Activated CD4-positive, alpha-beta memory T cell treated with anti-CD3 and anti-CD28 coated beads for 36 hours (primary cell): ENCODE data around the gene RAB25. TPM values are rescaled to one million over a fixed set of nuclear protein-coding genes. Genes with fewer than 3 reads are reported as not detected.

Source experiments
- CTCF ChIA-PET: fragments of 350-600 bp; sonication (Branson Sonifier 250); formaldehyde crosslinking; loops from one replicate; lab custom pipeline; 2021; ENCODE audit warnings: antibody characterized with exemption, inconsistent platforms; lab: Charles Lee
- POLR2A ChIA-PET: fragments of 350-600 bp; sonication (Branson Sonifier 250); formaldehyde crosslinking; loops from one replicate; lab custom pipeline; 2021; ENCODE audit warnings: antibody characterized with exemption; lab: Charles Lee
- DNase-seq: peaks from one replicate; pipeline ENCODE4 v3.0.0-alpha.2; 2020
- H3K27ac Mint-ChIP-seq: one replicate; pipeline ENCODE4 v1.8.0; 2021; ENCODE audit warnings: mixed read lengths
- H3K27me3 Mint-ChIP-seq: one replicate; pipeline ENCODE4 v1.8.0; 2021; ENCODE audit warnings: mixed read lengths
- H3K36me3 Mint-ChIP-seq: one replicate; pipeline ENCODE4 v1.8.0; 2021; ENCODE audit warnings: mixed read lengths
- H3K4me1 Mint-ChIP-seq: one replicate; pipeline ENCODE4 v1.8.0; 2021; ENCODE audit warnings: low read depth, mixed read lengths
- H3K4me3 Mint-ChIP-seq: one replicate; pipeline ENCODE4 v1.8.0; 2021; ENCODE audit warnings: mild to moderate bottlenecking, mixed read lengths
- H3K9me3 Mint-ChIP-seq: one replicate; pipeline ENCODE4 v1.8.0; 2021; ENCODE audit warnings: mixed read lengths
- intact Hi-C: fragments of 100-400 bp; cut with micrococcal nuclease; formaldehyde crosslinking; loops from one replicate; pipeline ENCODE4 v1.15.1; 2023
- total RNA-seq, 2 experiments: library from RNA; stranded (reverse); gene quantifications; one replicate each; pipeline ENCODE4 v1.2.3, GENCODE V29; 2021

RAB25 gene
- total RNA-seq, 2 experiments from 2014 or later: 0.52 to 0.56 TPM

- Mint-ChIP-seq H3K27me3 (peaks cover 11% of the 10 kb centered on the region), H3K9me3 (peaks cover 2% of the 10 kb centered on the region), H3K4me3 (peak overlapping the region; percentile 64), H3K27ac (peak overlapping the region; percentile 96), H3K36me3 (peaks cover 2% of the 10 kb centered on the region), H3K4me1 (peaks cover 54% of the 10 kb centered on the region)
- intact Hi-C loops: loop anchor here (1.0 to 10.0 kb wide), 5 partner anchors 18 to 409 kb away; partner anchors contain the start of genes LMNA, MEF2D, SMG5 and TMEM79
- POLR2A ChIA-PET: interaction anchor here (1.5 to 8.5 kb wide), 10 partner anchors 9 to 128 kb away, joined by 5 to 180 read pairs (median 24); partner anchors contain the start of genes LMNA and PMF1
- DNase-seq: peak; percentile 69
- CTCF ChIA-PET: interaction anchor here (1.3 to 20.9 kb wide), 15 partner anchors 8 to 186 kb away, joined by 3 to 1097 read pairs (median 10); partner anchors contain the start of genes LMNA, PMF1 and SMG5
Measured at GRCh38 chr1:156095906-156096508, 35.0 kb downstream of the RAB25 start.

GRCh38 chr1:156096640-156097391, 35.9 kb downstream of the RAB25 start:
- H3K27ac Mint-ChIP-seq: peak overlapping the region; percentile 96
- peaks cover 2% of the 10 kb centered on the region for H3K36me3 Mint-ChIP-seq
- H3K4me3 Mint-ChIP-seq: peak overlapping the region; percentile 64

GRCh38 chr1:156097499-156098178, 36.7 kb downstream of the RAB25 start:
- intact Hi-C loops: loop anchor here (1.0 to 10.0 kb wide), 3 partner anchors 9 to 407 kb away; partner anchors contain the start of genes MEF2D, SMG5 and TMEM79
- peak overlapping the region; percentile 64 for H3K4me3 Mint-ChIP-seq
- H3K4me1 Mint-ChIP-seq: peaks cover 60% of the 10 kb centered on the region
- POLR2A ChIA-PET: interaction anchor here (0.8 to 8.5 kb wide), 16 partner anchors 7 to 184 kb away, joined by 3 to 180 read pairs (median 10); partner anchors contain the start of genes LMNA, PMF1 and SMG5
- H3K27me3 Mint-ChIP-seq: peaks cover 9% of the 10 kb centered on the region
- peaks cover 2% of the 10 kb centered on the region for H3K9me3 Mint-ChIP-seq
- DNase-seq: peak; percentile 78
- peaks cover 2% of the 10 kb centered on the region for H3K36me3 Mint-ChIP-seq
- peak overlapping the region; percentile 96 for H3K27ac Mint-ChIP-seq
- CTCF ChIA-PET: interaction anchor here (0.8 to 20.9 kb wide), 19 partner anchors 9 to 185 kb away, joined by 3 to 1097 read pairs (median 8); partner anchors contain the start of genes LMNA, PMF1 and SMG5

More at GRCh38 chr1:156096640-156097391, 35.9 kb downstream of the RAB25 start:
- Mint-ChIP-seq H3K4me1 (peaks cover 56% of the 10 kb centered on the region), H3K9me3 (peaks cover 2% of the 10 kb centered on the region), H3K27me3 (peaks cover 11% of the 10 kb centered on the region)
- intact Hi-C loops: loop anchor here (1.0 to 10.0 kb wide), 5 partner anchors 17 to 408 kb away; partner anchors contain the start of genes LMNA, MEF2D, SMG5 and TMEM79
- ChIA-PET CTCF (interaction anchor here (0.8 to 20.9 kb wide), 23 partner anchors 8 to 186 kb away, joined by 3 to 1097 read pairs (median 6); partner anchors contain the start of genes LMNA, PMF1 and SMG5), POLR2A (interaction anchor here (0.6 to 8.5 kb wide), 17 partner anchors 8 to 185 kb away, joined by 3 to 180 read pairs (median 8); partner anchors contain the start of genes LMNA, PMF1 and SMG5)
- DNase-seq: peak; percentile 97

- Mint-ChIP-seq H3K4me3 (no peak overlapping the region), H3K4me1 (peaks cover 70% of the 10 kb centered on the region), H3K27me3 (peaks cover 7% of the 10 kb centered on the region), H3K9me3 (peaks cover 2% of the 10 kb centered on the region), H3K36me3 (peaks cover 2% of the 10 kb centered on the region), H3K27ac (peak overlapping the region; percentile 96)
- ChIA-PET POLR2A (interaction anchor here (1.6 to 8.5 kb wide), 7 partner anchors 8 to 119 kb away, joined by 4 to 180 read pairs (median 28); partner anchors contain the start of genes LMNA, PMF1 and SLC25A44), CTCF (interaction anchor here (0.6 to 20.9 kb wide), 3 partner anchors 9 to 126 kb away, joined by 3 to 1097 read pairs (median 70); partner anchors contain the start of gene LMNA)
- intact Hi-C loops: loop anchor here (1.0 to 10.0 kb wide), 3 partner anchors 8 to 406 kb away; partner anchors contain the start of genes MEF2D, SMG5 and TMEM79
- no peak for DNase-seq
Measured at GRCh38 chr1:156098784-156099183, 37.8 kb downstream of the RAB25 start.

GRCh38 chr1:156099282-156099681, 38.3 kb downstream of the RAB25 start:
- Mint-ChIP-seq H3K4me1 (peaks cover 75% of the 10 kb centered on the region), H3K36me3 (peaks cover 2% of the 10 kb centered on the region), H3K4me3 (no peak overlapping the region), H3K27me3 (peaks cover 6% of the 10 kb centered on the region), H3K27ac (peak overlapping the region; percentile 26), H3K9me3 (peaks cover 2% of the 10 kb centered on the region)
- ChIA-PET POLR2A (interaction anchor here (1.5 to 8.5 kb wide), 7 partner anchors 8 to 124 kb away, joined by 3 to 180 read pairs (median 28); partner anchors contain the start of genes LMNA, PMF1 and SLC25A44), CTCF (interaction anchor here (0.6 to 20.9 kb wide), 4 partner anchors 9 to 126 kb away, joined by 3 to 1097 read pairs (median 36); partner anchors contain the start of gene LMNA)
- no peak for DNase-seq
- intact Hi-C loops: loop anchor here (5.0 to 10.0 kb wide), 2 partner anchors 183 to 406 kb away; partner anchors contain the start of genes MEF2D, SMG5 and TMEM79

- Mint-ChIP-seq H3K4me1 (peaks cover 83% of the 10 kb centered on the region), H3K4me3 (no peak overlapping the region), H3K27me3 (peaks cover 6% of the 10 kb centered on the region), H3K36me3 (peaks cover 2% of the 10 kb centered on the region), H3K27ac (peak overlapping the region; percentile 58), H3K9me3 (peaks cover 2% of the 10 kb centered on the region)
- ChIA-PET CTCF (interaction anchor here (0.6 to 20.9 kb wide), 3 partner anchors 24 to 125 kb away, joined by 3 to 1097 read pairs (median 4); partner anchors contain the start of gene LMNA), POLR2A (interaction anchor here (1.5 to 8.5 kb wide), 4 partner anchors 14 to 123 kb away, joined by 3 to 180 read pairs (median 50); partner anchors contain the start of gene LMNA)
- intact Hi-C loops: no loop called here
- DNase-seq: peak; percentile 24
Measured at GRCh38 chr1:156100205-156100995, 39.4 kb downstream of the RAB25 start.

- Mint-ChIP-seq H3K4me1 (peaks cover 81% of the 10 kb centered on the region), H3K36me3 (peaks cover 2% of the 10 kb centered on the region), H3K4me3 (peak overlapping the region; percentile 7), H3K27ac (peak overlapping the region; percentile 29), H3K9me3 (peaks cover 2% of the 10 kb centered on the region), H3K27me3 (peaks cover 6% of the 10 kb centered on the region)
- intact Hi-C loops: no loop called here
- ChIA-PET POLR2A (interaction anchor here (8.5 kb wide), 1 partner anchor 26 kb away, joined by 180 read pairs; no protein-coding TSS in a partner anchor), CTCF (interaction anchor here (20.9 kb wide), 1 partner anchor 23 kb away, joined by 1097 read pairs; the partner anchor contains the start of gene LMNA)
- no peak for DNase-seq
Measured at GRCh38 chr1:156101880-156102279, 40.9 kb downstream of the RAB25 start.

- ChIA-PET CTCF (interaction anchor here (0.9 to 20.9 kb wide), 2 partner anchors 22 to 36 kb away, joined by 4 to 1097 read pairs; partner anchors contain the start of gene LMNA), POLR2A (interaction anchor here (5.5 kb wide), 1 partner anchor 12 kb away, joined by 41 read pairs; the partner anchor contains the start of gene LMNA)
- Mint-ChIP-seq H3K4me3 (peak overlapping the region; percentile 40), H3K36me3 (no peaks in the 10 kb centered on the region), H3K27ac (peak overlapping the region; percentile 93), H3K27me3 (peaks cover 4% of the 10 kb centered on the region), H3K9me3 (peaks cover 2% of the 10 kb centered on the region), H3K4me1 (peaks cover 77% of the 10 kb centered on the region)
- no peak for DNase-seq
- intact Hi-C loops: no loop called here
Measured at GRCh38 chr1:156102633-156103511, 41.9 kb downstream of the RAB25 start.

GRCh38 chr1:156103521-156103947, 42.6 kb downstream of the RAB25 start:
- H3K4me1 Mint-ChIP-seq: peaks cover 71% of the 10 kb centered on the region
- H3K27me3 Mint-ChIP-seq: peaks cover under 1% of the 10 kb centered on the region
- no peaks in the 10 kb centered on the region for H3K36me3 Mint-ChIP-seq
- peak overlapping the region; percentile 93 for H3K27ac Mint-ChIP-seq
- H3K4me3 Mint-ChIP-seq: peak overlapping the region; percentile 11
- CTCF ChIA-PET: interaction anchor here (0.9 to 20.9 kb wide), 2 partner anchors 21 to 37 kb away, joined by 4 to 1097 read pairs; partner anchors contain the start of gene LMNA
- peak; percentile 82 for DNase-seq
- H3K9me3 Mint-ChIP-seq: peaks cover under 1% of the 10 kb centered on the region
- intact Hi-C loops: no loop called here
- POLR2A ChIA-PET: interaction anchor here (4.3 to 5.5 kb wide), 2 partner anchors 11 to 24 kb away, joined by 41 to 55 read pairs; partner anchors contain the start of gene LMNA
